ENCODE results near the gene KLHDC4. TPM values are rescaled to one million over a fixed set of nuclear protein-coding genes. Genes with fewer than 3 reads are reported as not detected.

The KLHDC4 gene
- total and polyA plus RNA-seq, 9 of the 15 experiments (the other 6 are each of a cell fraction or from before 2014, with no cell fraction given), result 1.3 to 68.1 (median 32.8) TPM

DNA sequence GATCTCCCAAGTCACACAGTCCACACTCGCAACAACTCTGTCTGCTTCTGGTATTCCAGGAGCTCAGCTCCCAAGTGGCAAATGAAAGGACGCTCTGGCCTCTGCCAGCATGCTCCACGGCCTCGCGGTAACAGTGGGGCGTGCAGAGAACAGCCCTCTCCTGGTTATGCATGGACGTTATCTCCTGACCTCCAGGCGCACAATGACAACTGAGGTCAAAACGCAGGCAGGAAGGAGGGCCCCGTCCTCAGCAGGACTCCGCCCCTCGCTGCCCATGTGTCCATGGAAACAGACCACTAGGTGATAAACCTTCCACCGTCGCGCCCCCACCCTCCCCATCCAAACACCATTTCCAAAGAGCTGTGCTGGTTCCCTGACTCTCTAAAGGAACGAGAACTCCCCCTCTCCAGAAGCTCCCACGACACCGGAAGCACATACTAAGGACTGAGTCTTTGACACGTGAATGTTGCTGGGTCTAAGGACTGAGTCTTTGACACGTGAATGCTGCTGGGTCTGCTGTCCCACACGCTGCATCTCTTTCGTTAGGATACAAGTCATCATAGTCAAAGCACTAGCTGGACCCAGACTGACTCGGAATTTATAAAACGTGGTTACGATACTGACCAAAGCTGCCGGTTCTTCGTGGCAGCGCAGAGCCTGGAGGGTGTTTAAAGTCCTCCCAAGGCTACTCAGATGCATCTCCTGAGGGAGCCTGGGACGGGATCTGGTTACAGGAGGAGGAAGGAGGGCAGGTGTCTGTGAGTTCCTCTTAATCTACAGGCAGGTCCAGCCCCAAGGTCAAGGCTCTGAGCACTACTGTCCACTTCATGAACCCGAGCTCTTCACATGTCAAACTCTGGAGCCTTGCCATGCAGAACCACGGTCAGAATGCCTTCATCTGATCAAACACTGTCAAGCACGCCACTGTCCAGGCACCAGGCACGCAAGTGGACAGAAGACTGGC is 43.9 kb downstream of the KLHDC4 start (continued):
- TF ChIP-seq FOXP1 (CRISPR knock-in tag; IDR thresholded peaks at IDR 0.05) (no peak; the same call in 1 of the 2 replicates), NFE2 (IDR thresholded peaks at IDR 0.05; ENCODE audit: low read depth) (no peak), ZNF311 (CRISPR knock-in tag; IDR thresholded peaks at IDR 0.05) (no peak), ZNF133 (CRISPR knock-in tag; IDR thresholded peaks at IDR 0.05) (no peak), ZNF740 (CRISPR knock-in tag; IDR thresholded peaks at IDR 0.05) (0 out of 2 replicates have a peak, but pooled peaks have one; percentile 49), ZNF740 (tag; IDR thresholded peaks at IDR 0.05) (no peak), MED1 (CRISPR knock-in tag; IDR thresholded peaks at IDR 0.05; ENCODE audit: borderline replicate concordance) (no peak), KAT2B (IDR thresholded peaks at IDR 0.05; ENCODE audit: low read depth, low read length) (no peak), ZNF766 (CRISPR knock-in tag; conservative IDR thresholded peaks at IDR 0.05) (no peak), ZC3H11A (IDR thresholded peaks at IDR 0.05; ENCODE audit: low read depth, low read length) (no peak), SAFB (IDR thresholded peaks at IDR 0.05; ENCODE audit: borderline replicate concordance, low read depth, low read length) (no peak), THRA (IDR thresholded peaks at IDR 0.05) (no peak)
- TF ChIP-seq, protein P1, sequence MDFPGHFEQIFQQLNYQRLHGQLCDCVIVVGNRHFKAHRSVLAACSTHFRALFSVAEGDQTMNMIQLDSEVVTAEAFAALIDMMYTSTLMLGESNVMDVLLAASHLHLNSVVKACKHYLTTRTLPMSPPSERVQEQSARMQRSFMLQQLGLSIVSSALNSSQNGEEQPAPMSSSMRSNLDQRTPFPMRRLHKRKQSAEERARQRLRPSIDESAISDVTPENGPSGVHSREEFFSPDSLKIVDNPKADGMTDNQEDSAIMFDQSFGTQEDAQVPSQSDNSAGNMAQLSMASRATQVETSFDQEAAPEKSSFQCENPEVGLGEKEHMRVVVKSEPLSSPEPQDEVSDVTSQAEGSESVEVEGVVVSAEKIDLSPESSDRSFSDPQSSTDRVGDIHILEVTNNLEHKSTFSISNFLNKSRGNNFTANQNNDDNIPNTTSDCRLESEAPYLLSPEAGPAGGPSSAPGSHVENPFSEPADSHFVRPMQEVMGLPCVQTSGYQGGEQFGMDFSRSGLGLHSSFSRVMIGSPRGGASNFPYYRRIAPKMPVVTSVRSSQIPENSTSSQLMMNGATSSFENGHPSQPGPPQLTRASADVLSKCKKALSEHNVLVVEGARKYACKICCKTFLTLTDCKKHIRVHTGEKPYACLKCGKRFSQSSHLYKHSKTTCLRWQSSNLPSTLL (IDR thresholded peaks at IDR 0.05), result no peak
- TF ChIP-seq, protein P2, sequence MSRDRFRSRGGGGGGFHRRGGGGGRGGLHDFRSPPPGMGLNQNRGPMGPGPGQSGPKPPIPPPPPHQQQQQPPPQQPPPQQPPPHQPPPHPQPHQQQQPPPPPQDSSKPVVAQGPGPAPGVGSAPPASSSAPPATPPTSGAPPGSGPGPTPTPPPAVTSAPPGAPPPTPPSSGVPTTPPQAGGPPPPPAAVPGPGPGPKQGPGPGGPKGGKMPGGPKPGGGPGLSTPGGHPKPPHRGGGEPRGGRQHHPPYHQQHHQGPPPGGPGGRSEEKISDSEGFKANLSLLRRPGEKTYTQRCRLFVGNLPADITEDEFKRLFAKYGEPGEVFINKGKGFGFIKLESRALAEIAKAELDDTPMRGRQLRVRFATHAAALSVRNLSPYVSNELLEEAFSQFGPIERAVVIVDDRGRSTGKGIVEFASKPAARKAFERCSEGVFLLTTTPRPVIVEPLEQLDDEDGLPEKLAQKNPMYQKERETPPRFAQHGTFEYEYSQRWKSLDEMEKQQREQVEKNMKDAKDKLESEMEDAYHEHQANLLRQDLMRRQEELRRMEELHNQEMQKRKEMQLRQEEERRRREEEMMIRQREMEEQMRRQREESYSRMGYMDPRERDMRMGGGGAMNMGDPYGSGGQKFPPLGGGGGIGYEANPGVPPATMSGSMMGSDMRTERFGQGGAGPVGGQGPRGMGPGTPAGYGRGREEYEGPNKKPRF (IDR thresholded peaks at IDR 0.05; ENCODE audit: low read depth, low read length), result no peak
